ENCODE measurements around the gene PYCR2.
A peak's percentile ranks its signal among the peaks of the same experiment; 100 is the strongest.

GRCh38 chr1:225962440-225962975 is 38.5 kb upstream of the PYCR2 start:
- TF ChIP-seq CTCF (IDR thresholded peaks at IDR 0.05) = peak; percentile 97
- TF ChIP-seq REST (IDR thresholded peaks at IDR 0.05; ENCODE audit: insufficient read depth in 1 of 2, low read depth in 2 of 2, low read length in 1 of 2) = no peak
- no peak for TF ChIP-seq TCF7L2 (IDR thresholded peaks at IDR 0.05; ENCODE audit: low read depth, low read length)
- TF ChIP-seq POLR2AphosphoS5 (IDR thresholded peaks at IDR 0.05; ENCODE audit: low read depth, low read length) = no peak

Measured in Panc1 (cell line).